Activated naive CD4-positive, alpha-beta T cell treated with anti-CD3 and anti-CD28 coated beads, Interleukin-2, amount 50 U/mL, for 24 hours (primary cell): Measurements from ENCODE around the gene PPFIBP2.

Experiments used
- H3K27ac Mint-ChIP-seq: one replicate; pipeline ENCODE4 v1.8.0; 2021; ENCODE audit warnings: mild to moderate bottlenecking, mixed read lengths
- H3K27me3 Mint-ChIP-seq: one replicate; pipeline ENCODE4 v1.8.0; 2021; ENCODE audit warnings: mixed read lengths
- H3K36me3 Mint-ChIP-seq: one replicate; pipeline ENCODE4 v1.8.0; 2021; ENCODE audit warnings: mixed read lengths
- H3K4me1 Mint-ChIP-seq: one replicate; pipeline ENCODE4 v1.8.0; 2021; ENCODE audit warnings: mixed read lengths
- H3K4me3 Mint-ChIP-seq: one replicate; pipeline ENCODE4 v1.8.0; 2021; ENCODE audit warnings: mild to moderate bottlenecking, mixed read lengths
- H3K9me3 Mint-ChIP-seq: one replicate; pipeline ENCODE4 v1.8.0; 2021; ENCODE audit warnings: mixed read lengths

PPFIBP2 gene

GRCh38 chr11:7585816-7586215 lies 72.0 kb downstream of the PPFIBP2 start:
- Mint-ChIP-seq H3K27me3 (no peaks in the 10 kb centered on the region), H3K9me3 (no peaks in the 10 kb centered on the region), H3K4me1 (peaks cover 2% of the 10 kb centered on the region), H3K36me3 (peaks cover 6% of the 10 kb centered on the region), H3K4me3 (no peak overlapping the region), H3K27ac (no peak overlapping the region)

GRCh38 chr11:7586376-7586775 lies 72.6 kb downstream of the PPFIBP2 start:
- Mint-ChIP-seq H3K27me3 (no peaks in the 10 kb centered on the region), H3K4me3 (no peak overlapping the region), H3K36me3 (peaks cover 7% of the 10 kb centered on the region)

GRCh38 chr11:7587712-7588111 lies 73.9 kb downstream of the PPFIBP2 start:
- Mint-ChIP-seq H3K27ac (no peak overlapping the region), H3K4me3 (no peak overlapping the region), H3K27me3 (no peaks in the 10 kb centered on the region), H3K36me3 (peaks cover 7% of the 10 kb centered on the region), H3K4me1 (peaks cover 20% of the 10 kb centered on the region), H3K9me3 (no peaks in the 10 kb centered on the region)

More at GRCh38 chr11:7586376-7586775, 72.6 kb downstream of the PPFIBP2 start:
- no peak overlapping the region for H3K27ac Mint-ChIP-seq
- H3K4me1 Mint-ChIP-seq = peaks cover 6% of the 10 kb centered on the region
- no peaks in the 10 kb centered on the region for H3K9me3 Mint-ChIP-seq

GRCh38 chr11:7589861-7590260 lies 76.1 kb downstream of the PPFIBP2 start:
- Mint-ChIP-seq H3K36me3 (peaks cover 3% of the 10 kb centered on the region), H3K4me1 (peaks cover 24% of the 10 kb centered on the region), H3K9me3 (no peaks in the 10 kb centered on the region), H3K27ac (no peak overlapping the region), H3K27me3 (no peaks in the 10 kb centered on the region), H3K4me3 (no peak overlapping the region)

- Mint-ChIP-seq H3K9me3 (no peaks in the 10 kb centered on the region), H3K27me3 (no peaks in the 10 kb centered on the region), H3K27ac (no peak overlapping the region), H3K36me3 (peaks cover 2% of the 10 kb centered on the region), H3K4me1 (peaks cover 24% of the 10 kb centered on the region), H3K4me3 (no peak overlapping the region)
Measured at GRCh38 chr11:7590529-7590928, 76.7 kb downstream of the PPFIBP2 start.

GRCh38 chr11:7591107-7591894 lies 77.5 kb downstream of the PPFIBP2 start:
- Mint-ChIP-seq H3K4me3 (no peak overlapping the region), H3K27me3 (no peaks in the 10 kb centered on the region), H3K36me3 (peaks cover 2% of the 10 kb centered on the region), H3K27ac (no peak overlapping the region), H3K9me3 (no peaks in the 10 kb centered on the region), H3K4me1 (peaks cover 24% of the 10 kb centered on the region)

- Mint-ChIP-seq H3K27ac (no peak overlapping the region), H3K36me3 (peaks cover 2% of the 10 kb centered on the region), H3K27me3 (no peaks in the 10 kb centered on the region), H3K4me3 (no peak overlapping the region), H3K4me1 (peaks cover 24% of the 10 kb centered on the region), H3K9me3 (no peaks in the 10 kb centered on the region)
Measured at GRCh38 chr11:7591987-7592386, 78.2 kb downstream of the PPFIBP2 start.

- no peaks in the 10 kb centered on the region for H3K9me3 Mint-ChIP-seq
- H3K4me1 Mint-ChIP-seq = peaks cover 24% of the 10 kb centered on the region
- H3K27ac Mint-ChIP-seq = no peak overlapping the region
- no peaks in the 10 kb centered on the region for H3K27me3 Mint-ChIP-seq
- H3K4me3 Mint-ChIP-seq = no peak overlapping the region
- H3K36me3 Mint-ChIP-seq = peaks cover 2% of the 10 kb centered on the region
Measured at GRCh38 chr11:7592711-7593110, 78.9 kb downstream of the PPFIBP2 start.

- peaks cover 24% of the 10 kb centered on the region for H3K4me1 Mint-ChIP-seq
- H3K4me3 Mint-ChIP-seq = no peak overlapping the region
- no peaks in the 10 kb centered on the region for H3K27me3 Mint-ChIP-seq
- H3K9me3 Mint-ChIP-seq = no peaks in the 10 kb centered on the region
- H3K27ac Mint-ChIP-seq = no peak overlapping the region
- H3K36me3 Mint-ChIP-seq = peaks cover 2% of the 10 kb centered on the region
Measured at GRCh38 chr11:7593481-7593880, 79.7 kb downstream of the PPFIBP2 start.

GRCh38 chr11:7595016-7595866 lies 81.4 kb downstream of the PPFIBP2 start:
- H3K27me3 Mint-ChIP-seq = no peaks in the 10 kb centered on the region
- H3K9me3 Mint-ChIP-seq = no peaks in the 10 kb centered on the region
- H3K27ac Mint-ChIP-seq = no peak overlapping the region
- peaks cover 24% of the 10 kb centered on the region for H3K4me1 Mint-ChIP-seq
- peaks cover 2% of the 10 kb centered on the region for H3K36me3 Mint-ChIP-seq
- no peak overlapping the region for H3K4me3 Mint-ChIP-seq

- Mint-ChIP-seq H3K4me1 (peaks cover 21% of the 10 kb centered on the region), H3K4me3 (no peak overlapping the region), H3K9me3 (no peaks in the 10 kb centered on the region), H3K27me3 (no peaks in the 10 kb centered on the region), H3K27ac (no peak overlapping the region), H3K36me3 (no peaks in the 10 kb centered on the region)
Measured at GRCh38 chr11:7595951-7596350, 82.2 kb downstream of the PPFIBP2 start.

GRCh38 chr11:7596975-7597391 lies 83.2 kb downstream of the PPFIBP2 start:
- no peaks in the 10 kb centered on the region for H3K9me3 Mint-ChIP-seq
- no peak overlapping the region for H3K4me3 Mint-ChIP-seq
- H3K4me1 Mint-ChIP-seq = peaks cover 12% of the 10 kb centered on the region
- no peaks in the 10 kb centered on the region for H3K36me3 Mint-ChIP-seq
- no peaks in the 10 kb centered on the region for H3K27me3 Mint-ChIP-seq
- no peak overlapping the region for H3K27ac Mint-ChIP-seq

- Mint-ChIP-seq H3K9me3 (no peaks in the 10 kb centered on the region), H3K4me1 (peaks cover 5% of the 10 kb centered on the region), H3K4me3 (no peak overlapping the region), H3K27me3 (no peaks in the 10 kb centered on the region), H3K36me3 (no peaks in the 10 kb centered on the region), H3K27ac (no peak overlapping the region)
Measured at GRCh38 chr11:7597620-7598019, 83.8 kb downstream of the PPFIBP2 start.

GRCh38 chr11:7599209-7599608 lies 85.4 kb downstream of the PPFIBP2 start:
- no peaks in the 10 kb centered on the region for H3K36me3 Mint-ChIP-seq
- peak overlapping the region; percentile 37 for H3K27ac Mint-ChIP-seq
- no peaks in the 10 kb centered on the region for H3K9me3 Mint-ChIP-seq
- no peak overlapping the region for H3K4me3 Mint-ChIP-seq
- H3K27me3 Mint-ChIP-seq = no peaks in the 10 kb centered on the region
- no peaks in the 10 kb centered on the region for H3K4me1 Mint-ChIP-seq

- Mint-ChIP-seq H3K36me3 (no peaks in the 10 kb centered on the region), H3K27ac (no peak overlapping the region), H3K4me3 (no peak overlapping the region), H3K9me3 (no peaks in the 10 kb centered on the region), H3K4me1 (no peaks in the 10 kb centered on the region), H3K27me3 (no peaks in the 10 kb centered on the region)
Measured at GRCh38 chr11:7600205-7600775, 86.5 kb downstream of the PPFIBP2 start.
